GM12873 (cell line): ENCODE data around the gene TSPAN9.

ENCODE experiments used
- CTCF ChIP-seq: IDR thresholded peaks from 2 replicates; pipeline ENCODE4 v1.5.1; 2012; ENCODE audit warnings: low read depth, mild to moderate bottlenecking, moderate library complexity, low read length, control low read depth; ENCODE audit not compliant: insufficient read depth; ENCODE audit errors: missing control alignments

The TSPAN9 gene

GRCh38 chr12:3173912-3174311, 96.7 kb downstream of the TSPAN9 start:
- no peak for TF ChIP-seq CTCF

- TF ChIP-seq CTCF = no peak
Measured at GRCh38 chr12:3175238-3175637, 98.1 kb downstream of the TSPAN9 start.

- TF ChIP-seq CTCF = no peak
Measured at GRCh38 chr12:3176754-3177153, 99.6 kb downstream of the TSPAN9 start.

GRCh38 chr12:3177778-3178425, 100.7 kb downstream of the TSPAN9 start:
- no peak for TF ChIP-seq CTCF

GRCh38 chr12:3178671-3179313, 101.6 kb downstream of the TSPAN9 start:
- no peak for TF ChIP-seq CTCF

GRCh38 chr12:3179731-3180130, 102.6 kb downstream of the TSPAN9 start:
- no peak for TF ChIP-seq CTCF

GRCh38 chr12:3182426-3182825, 105.2 kb downstream of the TSPAN9 start:
- no peak for TF ChIP-seq CTCF
